Head of caudate nucleus (tissue), 42 donors: ENCODE data around the gene EXOC4.

ENCODE experiments used
- DNase-seq, 42 donors: peaks; one replicate each; pipeline versions ENCODE4 v3.0.0 to v3.0.0-alpha.2; 2020 to 2021; ENCODE audit warnings: mixed read lengths in 7 of 42
- intact Hi-C: fragments of 100-400 bp; cut with DNase I; formaldehyde crosslinking; loops from one replicate; pipeline ENCODE4 v1.15.0; 2022

EXOC4 gene

GRCh38 chr7:133945497-133945896 lies 692.6 kb downstream of the EXOC4 start:
- no peak for DNase-seq
- intact Hi-C loops: no loop called here

- intact Hi-C loops: no loop called here
- DNase-seq: no peak
These were observed 694.8 kb downstream of the EXOC4 start for GRCh38 chr7:133947458-133948254.

- DNase-seq: no peak
- intact Hi-C loops: no loop called here
These were observed 695.7 kb downstream of the EXOC4 start for GRCh38 chr7:133948588-133948987.

- intact Hi-C loops: no loop called here
- no peak for DNase-seq
These were observed 698.0 kb downstream of the EXOC4 start for GRCh38 chr7:133950855-133951254.

- DNase-seq: no peak
- intact Hi-C loops: no loop called here
These were observed 702.3 kb downstream of the EXOC4 start for GRCh38 chr7:133955208-133955607.

GRCh38 chr7:133957845-133958244 lies 705.0 kb downstream of the EXOC4 start:
- intact Hi-C loops: no loop called here
- no peak for DNase-seq

GRCh38 chr7:133958822-133959221 lies 705.9 kb downstream of the EXOC4 start:
- intact Hi-C loops: no loop called here
- no peak for DNase-seq

- DNase-seq: no peak
- intact Hi-C loops: no loop called here
These were observed 706.6 kb downstream of the EXOC4 start for GRCh38 chr7:133959505-133959904.

- intact Hi-C loops: no loop called here
- no peak for DNase-seq
These were observed 708.8 kb downstream of the EXOC4 start for GRCh38 chr7:133961724-133962123.

- no peak for DNase-seq
These were observed 709.8 kb downstream of the EXOC4 start for GRCh38 chr7:133962646-133963045.

GRCh38 chr7:133963629-133964028 lies 710.8 kb downstream of the EXOC4 start:
- no peak for DNase-seq
- intact Hi-C loops: no loop called here

More at GRCh38 chr7:133962646-133963045, 709.8 kb downstream of the EXOC4 start:
- intact Hi-C loops: no loop called here

- no peak for DNase-seq
- intact Hi-C loops: no loop called here
These were observed 718.7 kb downstream of the EXOC4 start for GRCh38 chr7:133971625-133972024.

- intact Hi-C loops: no loop called here
- DNase-seq: no peak
These were observed 720.8 kb downstream of the EXOC4 start for GRCh38 chr7:133973710-133974109.

GRCh38 chr7:133975130-133975529 lies 722.3 kb downstream of the EXOC4 start:
- intact Hi-C loops: no loop called here
- no peak for DNase-seq

GRCh38 chr7:133976140-133976539 lies 723.3 kb downstream of the EXOC4 start:
- intact Hi-C loops: no loop called here
- DNase-seq: no peak

GRCh38 chr7:133977409-133978274 lies 724.8 kb downstream of the EXOC4 start:
- no peak for DNase-seq
- intact Hi-C loops: no loop called here

- intact Hi-C loops: no loop called here
These were observed 725.8 kb downstream of the EXOC4 start for GRCh38 chr7:133978502-133979295.

GRCh38 chr7:133980804-133981203 lies 727.9 kb downstream of the EXOC4 start:
- intact Hi-C loops: no loop called here
- no peak for DNase-seq

More at GRCh38 chr7:133978502-133979295, 725.8 kb downstream of the EXOC4 start:
- DNase-seq: peak in 18 of 42 donors; percentile 3 to 57 (median 16)

- DNase-seq: no peak
- intact Hi-C loops: no loop called here
These were observed 731.0 kb downstream of the EXOC4 start for GRCh38 chr7:133983685-133984419.
